GM18951 (cell line): Measurements from ENCODE around the gene MYO7A.

Experiments used
- POLR2A ChIP-seq: IDR thresholded peaks from 4 replicates; pipeline ENCODE4 v1.6.1; 2011; ENCODE audit warnings: mild to moderate bottlenecking; ENCODE audit not compliant: insufficient read length, insufficient read depth; ENCODE audit errors: extremely low read depth
- in situ Hi-C: fragments of 300-500 bp; cut with MboI; formaldehyde crosslinking; loops from one replicate; pipeline ENCODE4 v1.12.0; 2022; ENCODE audit warnings: low sequenced_read_pairs, mixed read lengths, inconsistent platforms; ENCODE audit not compliant: unreplicated experiment

MYO7A gene

GRCh38 chr11:77088236-77089003 is 39.6 kb upstream of the MYO7A start:
- TF ChIP-seq POLR2A: no peak
- in situ Hi-C loops: no loop called here

DNA sequence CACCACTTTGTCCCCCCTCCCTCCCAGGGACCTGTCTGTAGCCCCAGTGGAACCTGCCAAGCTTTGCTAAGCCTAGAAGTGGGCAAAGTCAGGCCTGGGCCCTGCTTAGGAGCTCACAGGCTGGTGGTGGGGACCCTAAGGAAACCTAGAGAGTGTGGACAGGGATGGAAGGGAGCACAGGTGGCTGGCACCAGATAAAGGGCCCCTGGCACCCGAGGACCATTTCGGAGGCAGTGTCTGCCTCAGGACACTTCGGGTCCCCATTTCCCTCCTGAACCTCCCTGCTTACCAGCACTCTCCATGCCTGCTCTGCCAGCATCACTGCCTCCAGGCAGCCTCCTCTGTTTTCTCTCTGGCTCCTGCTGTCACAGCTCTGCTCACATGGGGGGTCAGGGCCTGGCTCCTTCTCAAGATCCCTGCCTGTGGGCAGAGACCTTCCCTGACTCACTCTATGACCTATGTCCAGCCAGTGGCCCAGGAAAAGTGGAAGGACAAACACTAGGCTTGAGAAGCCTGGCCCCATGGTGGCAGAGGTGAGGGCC is 39.0 kb upstream of the MYO7A start:
- in situ Hi-C loops: no loop called here
- TF ChIP-seq POLR2A: no peak

- TF ChIP-seq POLR2A: no peak
- in situ Hi-C loops: no loop called here
Measured at GRCh38 chr11:77090046-77090372, 38.0 kb upstream of the MYO7A start.

GRCh38 chr11:77090373-77091111 is 37.5 kb upstream of the MYO7A start:
- in situ Hi-C loops: no loop called here
- TF ChIP-seq POLR2A: no peak

- in situ Hi-C loops: no loop called here
- no peak for TF ChIP-seq POLR2A
Measured at GRCh38 chr11:77091146-77091940, 36.7 kb upstream of the MYO7A start.

DNA sequence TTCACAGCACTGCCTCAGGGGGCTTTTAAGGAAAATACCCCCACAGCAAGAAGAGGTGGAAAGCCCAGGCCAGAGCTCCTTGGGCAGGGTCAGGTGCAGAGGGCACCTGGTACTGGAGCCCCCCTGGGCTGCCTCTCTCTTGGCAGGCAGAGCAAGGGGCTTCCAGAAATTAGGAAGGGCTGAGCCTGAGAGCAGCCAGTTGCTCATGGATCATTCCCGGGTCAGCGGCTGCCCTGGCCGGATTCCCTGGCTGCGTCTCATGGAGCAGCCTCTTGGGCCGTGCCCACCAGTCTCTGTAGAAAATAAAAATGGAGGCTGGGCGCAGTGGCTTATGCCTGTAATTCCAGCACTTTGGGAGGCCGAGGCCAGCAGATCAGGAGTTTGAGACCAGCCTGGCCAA is 35.7 kb upstream of the MYO7A start:
- no peak for TF ChIP-seq POLR2A
- in situ Hi-C loops: no loop called here

GRCh38 chr11:77093056-77093891 is 34.8 kb upstream of the MYO7A start:
- no peak for TF ChIP-seq POLR2A
- in situ Hi-C loops: no loop called here

DNA sequence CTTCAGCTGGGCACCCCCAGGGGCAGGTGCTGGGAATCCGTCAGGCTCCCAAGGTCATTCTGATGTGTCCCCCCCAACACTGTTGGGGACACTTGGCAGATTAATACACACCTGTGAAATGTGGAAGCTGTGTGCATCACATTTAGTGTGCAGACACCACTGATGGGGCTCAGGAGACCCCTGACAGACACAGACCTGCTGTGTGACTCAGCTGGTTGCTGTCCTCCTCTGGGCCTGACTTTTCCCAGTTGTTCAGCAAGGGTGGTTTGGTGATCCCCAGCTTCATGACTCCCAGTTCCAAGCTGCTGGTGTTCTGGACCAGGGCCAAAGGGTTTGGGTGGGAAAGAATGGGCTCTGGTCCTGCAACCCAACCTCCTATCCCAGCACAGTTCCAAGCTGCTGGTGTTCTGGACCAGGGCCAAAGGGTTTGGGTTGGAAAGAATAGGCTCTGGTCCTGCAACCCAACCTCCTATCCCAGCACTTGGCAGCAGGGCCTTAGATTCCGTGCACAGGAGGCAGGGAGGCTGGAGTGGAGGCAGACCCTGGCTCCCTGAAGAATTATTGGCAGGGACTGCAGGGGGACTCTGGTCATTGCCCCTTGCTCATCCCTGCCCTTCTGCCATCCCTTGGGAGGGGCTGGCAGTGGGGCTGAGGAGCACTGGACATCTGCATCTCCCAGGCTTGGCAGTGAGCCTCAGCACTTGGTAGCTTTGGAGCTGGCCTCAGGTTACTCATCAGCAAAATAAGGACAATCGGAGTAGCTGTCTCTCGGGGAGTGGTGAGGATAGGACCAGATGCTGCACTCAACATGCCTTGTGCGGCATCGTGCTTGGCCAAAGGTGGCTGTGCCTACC is 33.8 kb upstream of the MYO7A start:
- no peak for TF ChIP-seq POLR2A
- in situ Hi-C loops: no loop called here

- no peak for TF ChIP-seq POLR2A
- in situ Hi-C loops: no loop called here
Measured at GRCh38 chr11:77094841-77095365, 33.1 kb upstream of the MYO7A start.

DNA sequence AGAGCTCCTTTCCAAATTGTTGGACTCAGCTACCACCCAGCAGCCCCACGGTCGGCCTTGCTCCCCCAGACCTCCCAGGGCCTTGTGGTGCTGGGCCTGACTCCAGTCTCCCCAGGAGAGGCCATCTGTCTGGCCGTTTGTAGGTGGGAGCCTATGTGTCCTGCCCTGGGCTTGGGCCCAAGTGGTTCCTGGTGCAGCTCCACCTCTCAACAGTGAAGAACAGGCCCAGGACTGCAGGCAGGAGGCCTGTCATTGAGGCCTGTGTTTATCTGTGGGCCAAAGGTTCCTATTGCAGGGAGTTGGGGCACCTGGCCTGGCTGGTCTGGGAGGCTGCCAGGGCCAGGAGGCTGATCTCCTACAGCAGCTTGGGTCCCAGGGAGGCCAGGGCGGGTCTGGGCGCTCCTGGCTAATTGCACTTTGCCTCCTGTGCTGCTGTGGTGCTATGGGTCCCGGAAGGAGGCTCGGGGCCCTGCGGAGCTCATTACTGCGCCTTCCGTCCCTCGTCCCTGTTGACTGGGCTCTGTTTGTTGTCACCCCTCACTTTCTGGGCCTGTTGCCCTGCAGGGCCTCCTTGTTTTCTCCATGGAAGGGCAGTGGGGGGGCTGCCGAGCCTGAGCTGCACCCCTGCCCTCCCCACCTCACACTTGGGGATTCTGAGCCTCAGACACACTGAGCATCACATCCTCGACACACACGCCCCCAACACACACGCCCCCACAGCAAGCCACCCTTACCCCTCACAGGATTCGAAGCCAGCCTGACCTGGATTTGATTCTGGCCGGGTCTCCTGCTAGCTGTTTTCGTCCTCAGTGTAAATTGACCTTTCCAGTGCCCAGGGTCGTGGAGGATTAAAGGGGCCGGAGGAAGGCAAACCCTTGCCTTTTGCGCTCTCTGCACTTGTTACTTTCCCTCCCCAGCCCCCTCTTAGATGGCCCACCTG is 32.2 kb upstream of the MYO7A start:
- in situ Hi-C loops: no loop called here
- no peak for TF ChIP-seq POLR2A
